IMR-90 (cell line): Measurements from ENCODE around the gene PROX2. TPM values are rescaled to one million over a fixed set of nuclear protein-coding genes. Genes with fewer than 3 reads are reported as not detected.

Experiments
- ATAC-seq: fragments of 200-7000 bp; cut with Tn5 transposase; 2 replicates; pipeline ENCODE4 v1.9.1; 2020; ENCODE audit warnings: low read depth, mild to moderate bottlenecking, moderate library complexity
- Bru-seq: library from RNA; stranded (reverse); fragments of 400-500 nt; gene quantifications from one replicate; lab custom pipeline; 2021; lab: Mats Ljungman, UMichigan
- BruChase-seq, 2 experiments: library from RNA; stranded (reverse); fragments of 400-500 nt; gene quantifications; one replicate each; lab custom pipeline; 2021; lab: Mats Ljungman, UMichigan
- BruUV-seq: library from RNA; stranded (reverse); fragments of 400-500 nt; replicated peaks from 2 replicates; lab custom pipeline; 2021; lab: Mats Ljungman, UMichigan
- CTCF ChIA-PET: fragments of 300-600 bp; formaldehyde crosslinking; extraction: SDS; loops from one replicate; lab custom pipeline; 2021; ENCODE audit warnings: antibody characterized with exemption; lab: Yijun Ruan, JAX
- POLR2A ChIA-PET: fragments of 300-600 bp; sonication (Branson Sonifier 250); formaldehyde crosslinking; loops from one replicate; lab custom pipeline; 2022; ENCODE audit warnings: antibody characterized with exemption; ENCODE audit not compliant: unreplicated experiment; lab: Charles Lee
- DNase-seq: peaks from one replicate; pipeline ENCODE4 v3.0.0; 2013
- H2AFZ ChIP-seq: replicated peaks from 2 replicates; pipeline ENCODE3; 2013; ENCODE audit warnings: low read length, mild to moderate bottlenecking; ENCODE audit not compliant: poor library complexity
- H2AK5ac ChIP-seq: 2 replicates; pipeline ENCODE4 v1.6.1; 2013; ENCODE audit warnings: low read depth, low read length, inconsistent platforms
- H2AK9ac ChIP-seq: replicated peaks from 2 replicates; pipeline ENCODE3; 2013; ENCODE audit warnings: mild to moderate bottlenecking, low read depth, low read length, moderate library complexity; ENCODE audit not compliant: poor library complexity
- H2BK120ac ChIP-seq: 2 replicates; pipeline ENCODE4 v1.6.1; 2013; ENCODE audit warnings: low read depth, low read length, inconsistent platforms
- H2BK15ac ChIP-seq: 3 replicates; pipeline ENCODE4 v1.6.1; 2013; ENCODE audit warnings: low read depth, low read length, inconsistent platforms
- H2BK20ac ChIP-seq: 2 replicates; pipeline ENCODE4 v1.6.1; 2013; ENCODE audit warnings: low read depth, mild to moderate bottlenecking, inconsistent platforms, low read length, moderate library complexity
- H2BK5ac ChIP-seq: 2 replicates; pipeline ENCODE4 v1.6.1; 2013; ENCODE audit warnings: mild to moderate bottlenecking, low read depth, low read length, inconsistent platforms; ENCODE audit not compliant: poor library complexity, severe bottlenecking
- H3K14ac ChIP-seq: replicated peaks from 2 replicates; pipeline ENCODE4 v1.6.1; 2013; ENCODE audit warnings: low read depth, low read length, inconsistent platforms
- H3K18ac ChIP-seq: 2 replicates; pipeline ENCODE4 v1.6.1; 2013; ENCODE audit warnings: low read depth, low read length, control low read depth
- H3K23ac ChIP-seq: 2 replicates; pipeline ENCODE4 v1.6.1; 2013; ENCODE audit warnings: low read depth, low read length, inconsistent platforms
- H3K27ac ChIP-seq: 2 replicates; pipeline ENCODE4 v1.5.1; 2013; ENCODE audit warnings: mild to moderate bottlenecking, control low read depth, low read length; ENCODE audit not compliant: insufficient read depth
- H3K27me3 ChIP-seq: 2 replicates; pipeline ENCODE4 v1.6.1; 2013; ENCODE audit warnings: low read length; ENCODE audit not compliant: control insufficient read depth, insufficient read depth
- H3K36me3 ChIP-seq: 2 replicates; pipeline ENCODE4 v1.6.1; 2013; ENCODE audit warnings: low read length, mixed read lengths; ENCODE audit not compliant: control insufficient read depth, insufficient read depth
- H3K4ac ChIP-seq: 2 replicates; pipeline ENCODE4 v1.6.1; 2013; ENCODE audit warnings: low read depth, low read length, inconsistent platforms
- H3K4me1 ChIP-seq: 2 replicates; pipeline ENCODE4 v1.6.1; 2013; ENCODE audit warnings: low read length, mixed read lengths; ENCODE audit not compliant: control insufficient read depth, insufficient read depth
- H3K4me2 ChIP-seq: 2 replicates; pipeline ENCODE4 v1.6.1; 2013; ENCODE audit warnings: low read depth, mild to moderate bottlenecking, control low read depth, low read length, moderate library complexity
- H3K4me3 ChIP-seq: 2 replicates; pipeline ENCODE4 v1.5.1; 2013; ENCODE audit warnings: low read depth, mild to moderate bottlenecking, control low read depth, low read length, moderate library complexity; ENCODE audit not compliant: insufficient read depth
- H3K56ac ChIP-seq: 2 replicates; pipeline ENCODE4 v1.6.1; 2013; ENCODE audit warnings: low read length, inconsistent platforms; ENCODE audit not compliant: insufficient read depth; ENCODE audit errors: extremely low read depth
- H3K79me1 ChIP-seq, 2 experiments: 2 replicates each; pipeline ENCODE4 v1.6.1; 2013; ENCODE audit warnings: low read length in 2 of 2, inconsistent platforms in 1 of 2, low read depth in 1 of 2
- H3K9ac ChIP-seq: 2 replicates; pipeline ENCODE4 v1.6.1; 2013; ENCODE audit warnings: low read depth, low read length, control low read depth
- H3K9me1 ChIP-seq: 2 replicates; pipeline ENCODE4 v1.6.1; 2013; ENCODE audit warnings: low read length, inconsistent platforms; ENCODE audit not compliant: insufficient read depth
- H3K9me3 ChIP-seq: 2 replicates; pipeline ENCODE4 v1.6.1; 2013; ENCODE audit warnings: low read length; ENCODE audit not compliant: control insufficient read depth, insufficient read depth
- H4K20me1 ChIP-seq: 2 replicates; pipeline ENCODE4 v1.6.1; 2013; ENCODE audit warnings: low read length, inconsistent platforms; ENCODE audit not compliant: insufficient read depth
- H4K5ac ChIP-seq: 2 replicates; pipeline ENCODE4 v1.6.1; 2013; ENCODE audit warnings: mild to moderate bottlenecking, low read depth, low read length, control low read depth
- H4K8ac ChIP-seq, 2 experiments: 2 replicates each; pipeline ENCODE4 v1.6.1; 2013; ENCODE audit warnings: low read depth in 2 of 2, low read length in 2 of 2, control low read depth in 1 of 2, inconsistent platforms in 1 of 2
- H4K91ac ChIP-seq: 2 replicates; pipeline ENCODE4 v1.6.1; 2013; ENCODE audit warnings: low read depth, low read length, inconsistent platforms; ENCODE audit not compliant: insufficient read depth
- CEBPB ChIP-seq: IDR thresholded peaks from 2 replicates; pipeline ENCODE4 v1.6.1; 2012; ENCODE audit warnings: low read depth, low read length, improper control_type of control experiment
- FOS ChIP-seq: fragments of 150-350 bp; IDR thresholded peaks from 2 replicates; pipeline ENCODE4 v1.6.1; 2016; ENCODE audit warnings: low read depth, low read length
- SMC3 ChIP-seq: fragments of 150-350 bp; IDR thresholded peaks from 2 replicates; pipeline ENCODE4 v1.6.1; 2016; ENCODE audit warnings: low read depth, mild to moderate bottlenecking, antibody characterized with exemption, low read length, moderate library complexity
- WGBS, 2 experiments: methylation state at CpG; one replicate each; pipeline versions ENCODE4 v1.1.5 to v1.1.7; 2013; ENCODE audit warnings: missing lambda C conversion rate in 2 of 2; ENCODE audit not compliant: insufficient read length in 1 of 2; ENCODE audit errors: extremely low coverage in 2 of 2; 5-methylcytosine and 5-hydroxymethylcytosine counted together
- dilution Hi-C: fragments of 300-500 bp; cut with HindIII; formaldehyde crosslinking; loops from one replicate; pipeline ENCODE4 v1.14.3; 2018; ENCODE audit warnings: low sequenced_read_pairs; ENCODE audit not compliant: unreplicated experiment
- in situ Hi-C: fragments of 300-500 bp; cut with MboI; formaldehyde crosslinking; loops from 3 replicates; pipeline ENCODE4 v1.14.3; 2019; ENCODE audit warnings: low sequenced_read_pairs, inconsistent platforms, mixed read lengths
- intact Hi-C: fragments of 100-400 bp; cut with micrococcal nuclease; formaldehyde crosslinking; loops from 2 replicates; pipeline ENCODE4 v1.10.0; 2022
- long read RNA-seq: library from polyadenylated mRNA; unstranded; transcript quantifications from one replicate; pipeline ENCODE4 v2.0.0, GENCODE V29; 2021; ENCODE audit not compliant: unreplicated experiment
- polyA plus RNA-seq, 3 experiments: library from polyadenylated mRNA; depleted of rRNA; stranded (reverse); fragments of >200 nt; gene quantifications; 2 replicates each; pipeline ENCODE4 v1.2.3, GENCODE V29; 2012; ENCODE audit warnings: low replicate concordance in 1 of 3
- total RNA-seq: library from RNA; depleted of rRNA; stranded (reverse); fragments of >200 nt; gene quantifications from 2 replicates; pipeline ENCODE4 v1.2.3, GENCODE V29; 2012; rRNA removed
- TF ChIP-seq, protein P1 (sequence below): conservative IDR thresholded peaks from 2 replicates; pipeline ENCODE4 v1.5.1; 2012; ENCODE audit warnings: mild to moderate bottlenecking, low read depth, low read length, improper control_type of control experiment

Gene PROX2, protein sequence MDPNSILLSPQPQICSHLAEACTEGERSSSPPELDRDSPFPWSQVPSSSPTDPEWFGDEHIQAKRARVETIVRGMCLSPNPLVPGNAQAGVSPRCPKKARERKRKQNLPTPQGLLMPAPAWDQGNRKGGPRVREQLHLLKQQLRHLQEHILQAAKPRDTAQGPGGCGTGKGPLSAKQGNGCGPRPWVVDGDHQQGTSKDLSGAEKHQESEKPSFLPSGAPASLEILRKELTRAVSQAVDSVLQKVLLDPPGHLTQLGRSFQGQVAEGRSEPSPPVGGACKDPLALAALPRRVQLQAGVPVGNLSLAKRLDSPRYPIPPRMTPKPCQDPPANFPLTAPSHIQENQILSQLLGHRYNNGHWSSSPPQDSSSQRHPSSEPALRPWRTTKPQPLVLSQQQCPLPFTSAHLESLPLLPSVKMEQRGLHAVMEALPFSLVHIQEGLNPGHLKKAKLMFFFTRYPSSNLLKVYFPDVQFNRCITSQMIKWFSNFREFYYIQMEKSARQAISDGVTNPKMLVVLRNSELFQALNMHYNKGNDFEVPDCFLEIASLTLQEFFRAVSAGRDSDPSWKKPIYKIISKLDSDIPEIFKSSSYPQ
- total RNA-seq (not detected in 2 replicates), polyA plus RNA-seq (2012; rRNA removed) (not detected in 2 replicates), Bru-seq, nascent RNA (not detected), BruChase-seq, experiment 1, labeled RNA remaining after a 6-hour chase (percentile 7 among the genes with signal in this experiment), BruChase-seq, experiment 2, labeled RNA remaining after a 2-hour chase (not detected)
- not detected in 2 replicates for polyA plus RNA-seq (2012; cell fraction: cytosol; rRNA removed)
- polyA plus RNA-seq (2012; cell fraction: nucleus; rRNA removed; ENCODE audit: low replicate concordance), result not detected in 2 replicates
- long read RNA-seq, result 0 reads

DNA sequence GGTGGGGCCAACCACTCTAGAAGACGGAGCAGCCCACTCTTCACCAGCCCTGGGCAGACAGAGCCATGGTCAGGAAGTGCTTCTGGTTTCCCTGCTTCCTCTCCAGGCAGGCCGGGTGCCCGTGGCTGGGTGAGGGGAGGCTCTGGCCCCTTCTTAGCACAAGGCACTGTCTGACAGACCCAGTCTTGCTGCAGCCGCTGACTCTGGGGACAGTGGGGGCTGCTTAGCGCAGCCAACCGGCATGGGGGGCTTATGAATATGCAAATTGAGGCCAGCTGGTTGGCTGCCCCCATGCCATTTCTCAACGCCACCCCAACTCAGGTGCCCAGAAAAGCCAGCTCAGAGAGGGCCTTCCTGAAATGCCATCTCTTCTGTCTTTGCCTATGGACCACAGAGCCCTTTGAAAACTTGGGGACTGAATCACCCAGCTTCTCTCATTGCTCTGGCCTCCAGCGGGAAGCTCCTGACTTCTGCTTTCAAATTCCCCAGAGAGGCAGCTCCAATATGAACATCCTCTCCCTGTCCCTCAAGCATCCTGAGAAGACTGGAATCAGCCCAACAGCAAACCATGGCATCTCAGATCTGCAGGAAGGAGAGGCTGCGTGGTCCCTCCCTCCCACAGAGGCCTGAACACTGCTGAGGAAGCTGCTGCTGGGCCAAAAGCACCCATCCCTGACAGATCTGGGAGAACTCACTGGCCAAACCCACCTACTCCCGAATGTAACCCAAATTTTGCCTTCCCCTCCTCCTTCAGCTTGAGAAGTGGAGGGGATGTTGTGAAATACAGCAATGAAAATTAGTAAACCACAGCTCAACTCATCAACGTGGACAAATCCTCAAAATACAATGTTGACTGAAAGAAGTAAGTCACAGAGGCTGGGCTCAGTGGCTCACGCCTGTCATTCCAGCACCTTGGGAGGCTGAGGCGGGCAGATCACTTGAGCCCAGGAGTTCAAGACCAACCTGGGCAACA lies at the start of gene PROX2:
Gene PROX2, minus strand, starts transcription at position 205 of the 973 bp plus-strand sequence. CDS start 12,311 bp downstream, outside the sequence.
- no peaks in the 10 kb centered on the region for H3K9me3 ChIP-seq
- no peaks in the 10 kb centered on the region for H4K20me1 ChIP-seq
- in situ Hi-C loops (no loop called here), dilution Hi-C loops (no loop called here), intact Hi-C loops (no loop called here)
- H2BK120ac ChIP-seq, result no peak within 1 kb of the TSS
- H3K4me2 ChIP-seq, result no peak within 1 kb of the TSS
- peaks cover 2% of the 10 kb centered on the region; the same call in 1 of the 2 replicates for H3K27me3 ChIP-seq
- H3K79me1 ChIP-seq, result peaks cover 0 to 4% of the 10 kb centered on the region in 2 experiments; a peak in 2 of 4 replicates
- no peak within 1 kb of the TSS for H4K91ac ChIP-seq
- H4K5ac ChIP-seq, result no peak within 1 kb of the TSS
- H3K14ac ChIP-seq, result no peak within 1 kb of the TSS
- no peak within 1 kb of the TSS for H2BK20ac ChIP-seq
- no peak within 1 kb of the TSS for H3K4me3 ChIP-seq
- H3K9ac ChIP-seq, result no peak within 1 kb of the TSS
- peak within 1 kb of the TSS; percentile 38 for H2AFZ ChIP-seq
- H3K18ac ChIP-seq, result no peak within 1 kb of the TSS
- CTCF ChIA-PET, result interaction anchor here (1.0 kb wide), 1 partner anchor 212 kb away, joined by 3 read pairs; no protein-coding TSS in a partner anchor
- no peak within 1 kb of the TSS for H2AK5ac ChIP-seq
- H2BK5ac ChIP-seq, result no peak within 1 kb of the TSS
- ATAC-seq (no peak), DNase-seq (no peak)
- POLR2A ChIA-PET, result no interaction called here
- no peaks in the 10 kb centered on the region for H3K36me3 ChIP-seq
- TF ChIP-seq, protein P1, sequence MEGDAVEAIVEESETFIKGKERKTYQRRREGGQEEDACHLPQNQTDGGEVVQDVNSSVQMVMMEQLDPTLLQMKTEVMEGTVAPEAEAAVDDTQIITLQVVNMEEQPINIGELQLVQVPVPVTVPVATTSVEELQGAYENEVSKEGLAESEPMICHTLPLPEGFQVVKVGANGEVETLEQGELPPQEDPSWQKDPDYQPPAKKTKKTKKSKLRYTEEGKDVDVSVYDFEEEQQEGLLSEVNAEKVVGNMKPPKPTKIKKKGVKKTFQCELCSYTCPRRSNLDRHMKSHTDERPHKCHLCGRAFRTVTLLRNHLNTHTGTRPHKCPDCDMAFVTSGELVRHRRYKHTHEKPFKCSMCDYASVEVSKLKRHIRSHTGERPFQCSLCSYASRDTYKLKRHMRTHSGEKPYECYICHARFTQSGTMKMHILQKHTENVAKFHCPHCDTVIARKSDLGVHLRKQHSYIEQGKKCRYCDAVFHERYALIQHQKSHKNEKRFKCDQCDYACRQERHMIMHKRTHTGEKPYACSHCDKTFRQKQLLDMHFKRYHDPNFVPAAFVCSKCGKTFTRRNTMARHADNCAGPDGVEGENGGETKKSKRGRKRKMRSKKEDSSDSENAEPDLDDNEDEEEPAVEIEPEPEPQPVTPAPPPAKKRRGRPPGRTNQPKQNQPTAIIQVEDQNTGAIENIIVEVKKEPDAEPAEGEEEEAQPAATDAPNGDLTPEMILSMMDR, result no peak
- no peak for TF ChIP-seq FOS
- peak; percentile 32; the same call in 1 of the 2 replicates for TF ChIP-seq CEBPB
- TF ChIP-seq SMC3, result no peak
- H3K9me1 ChIP-seq, result peaks cover 4% of the 10 kb centered on the region
- no peak within 1 kb of the TSS for H3K4ac ChIP-seq
- peaks cover 2% of the 10 kb centered on the region; the same call in 1 of the 2 replicates for H3K4me1 ChIP-seq
- H2BK15ac ChIP-seq, result no peak within 1 kb of the TSS
- BruUV-seq, result no TSS peak
- WGBS, 2 experiments, result 36% methylated on average over 3 of the region's 13 CpGs; no CpG with 5 or more reads in 1 of the 2 experiments
- no peak within 1 kb of the TSS for H3K23ac ChIP-seq
- H3K27ac ChIP-seq, result no peak within 1 kb of the TSS
- no peak within 1 kb of the TSS for H2AK9ac ChIP-seq
- no peak within 1 kb of the TSS for H4K8ac ChIP-seq
- no peak within 1 kb of the TSS for H3K56ac ChIP-seq
